Measurements from ENCODE around the gene PTGES3L.

Gene PTGES3L

GRCh38 chr17:42979511-42980273 is at the start of gene PTGES3L:
Gene PTGES3L, minus strand, starts transcription at chr17:42980080. Its CDS starts 27 bp downstream, at chr17:42980053.
- peak in 1 of 3 donors; percentile 15 for DNase-seq (ENCODE audit: low read depth in 2 of 3, low spot score in 1 of 3)

- DNase-seq (ENCODE audit: low read depth in 2 of 3, low spot score in 1 of 3), result no peak
Observed at GRCh38 chr17:43028221-43028861, 48.5 kb upstream of the PTGES3L start.

- DNase-seq (ENCODE audit: low read depth in 2 of 3, low spot score in 1 of 3), result no peak
Observed at GRCh38 chr17:43027091-43028032, 47.5 kb upstream of the PTGES3L start.

GRCh38 chr17:43026595-43026994 is 46.7 kb upstream of the PTGES3L start:
- no peak for DNase-seq (ENCODE audit: low read depth in 2 of 3, low spot score in 1 of 3)

- DNase-seq (ENCODE audit: low read depth in 2 of 3, low spot score in 1 of 3), result no peak
Observed at GRCh38 chr17:43025766-43026537, 46.1 kb upstream of the PTGES3L start.

- DNase-seq (ENCODE audit: low read depth in 2 of 3, low spot score in 1 of 3), result no peak
Observed at GRCh38 chr17:43025290-43025657, 45.4 kb upstream of the PTGES3L start.

- peak; percentile 61 to 74 (median 70) for DNase-seq (ENCODE audit: low read depth in 2 of 3, low spot score in 1 of 3)
Observed at GRCh38 chr17:43024407-43025289, 44.8 kb upstream of the PTGES3L start, which contains the start of gene RND2. Gene RND2, plus strand, starts transcription at chr17:43025231. Its CDS starts 117 bp downstream, at chr17:43025348.

- peak in 2 of 3 donors; percentile 47 to 67 for DNase-seq (ENCODE audit: low read depth in 2 of 3, low spot score in 1 of 3)
Observed at GRCh38 chr17:43021741-43022512, 42.0 kb upstream of the PTGES3L start, which contains the start of gene VAT1. Gene VAT1, minus strand, starts transcription at chr17:43022385. Its CDS starts 63 bp downstream, at chr17:43022322.

- DNase-seq (ENCODE audit: low read depth in 2 of 3, low spot score in 1 of 3), result no peak
Observed at GRCh38 chr17:43020789-43021740, 41.2 kb upstream of the PTGES3L start.

- no peak for DNase-seq (ENCODE audit: low read depth in 2 of 3, low spot score in 1 of 3)
Observed at GRCh38 chr17:43020030-43020621, 40.2 kb upstream of the PTGES3L start.

GRCh38 chr17:43019418-43019817 is 39.5 kb upstream of the PTGES3L start:
- no peak for DNase-seq (ENCODE audit: low read depth in 2 of 3, low spot score in 1 of 3)

GRCh38 chr17:43018932-43019331 is 39.1 kb upstream of the PTGES3L start:
- DNase-seq (ENCODE audit: low read depth in 2 of 3, low spot score in 1 of 3), result no peak

- no peak for DNase-seq (ENCODE audit: low read depth in 2 of 3, low spot score in 1 of 3)
Observed at GRCh38 chr17:43018008-43018853, 38.4 kb upstream of the PTGES3L start.

GRCh38 chr17:43016216-43016615 is 36.3 kb upstream of the PTGES3L start:
- no peak for DNase-seq (ENCODE audit: low read depth in 2 of 3, low spot score in 1 of 3)

GRCh38 chr17:43015579-43015978 is 35.7 kb upstream of the PTGES3L start:
- DNase-seq (ENCODE audit: low read depth in 2 of 3, low spot score in 1 of 3), result no peak

Data from stimulated activated CD4-positive, alpha-beta T cell treated with anti-CD3 and anti-CD28 coated beads, Interleukin-12 subunit alpha, Interleukin-12 subunit beta, amount 100 ng/mL, for 48 hours (primary cell).